ENCODE data around the gene CCN6.
A peak's percentile ranks its signal among the peaks of the same experiment; 100 is the strongest.

Gene CCN6

DNA sequence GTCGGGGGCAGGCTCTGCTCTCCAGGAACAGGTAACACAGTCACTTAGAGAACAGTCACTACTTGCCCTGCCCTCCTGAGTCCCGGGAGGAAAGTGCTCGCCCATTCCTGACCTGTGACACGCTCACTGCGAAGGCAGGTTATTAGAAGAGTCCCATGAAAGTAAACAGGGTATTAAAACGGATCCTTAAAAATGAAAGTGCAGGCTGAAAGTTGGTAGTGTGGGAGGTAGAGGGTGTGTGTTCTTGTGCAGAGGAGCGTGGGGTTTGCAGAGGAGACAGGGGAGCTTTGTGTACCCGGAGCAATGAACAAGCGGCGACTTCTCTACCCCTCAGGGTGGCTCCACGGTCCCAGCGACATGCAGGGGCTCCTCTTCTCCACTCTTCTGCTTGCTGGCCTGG is at the start of gene CCN6:
TSS of gene CCN6 (plus strand) at position 104 of the 400 bp plus-strand sequence. CDS start at position 358, 254 bp downstream.
- DNase-seq (ENCODE audit: low read depth) = no peak

- DNase-seq (ENCODE audit: low read depth) = no peak
Observed at GRCh38 chr6:112004201-112005012, 49.5 kb upstream of the CCN6 start.

DNA sequence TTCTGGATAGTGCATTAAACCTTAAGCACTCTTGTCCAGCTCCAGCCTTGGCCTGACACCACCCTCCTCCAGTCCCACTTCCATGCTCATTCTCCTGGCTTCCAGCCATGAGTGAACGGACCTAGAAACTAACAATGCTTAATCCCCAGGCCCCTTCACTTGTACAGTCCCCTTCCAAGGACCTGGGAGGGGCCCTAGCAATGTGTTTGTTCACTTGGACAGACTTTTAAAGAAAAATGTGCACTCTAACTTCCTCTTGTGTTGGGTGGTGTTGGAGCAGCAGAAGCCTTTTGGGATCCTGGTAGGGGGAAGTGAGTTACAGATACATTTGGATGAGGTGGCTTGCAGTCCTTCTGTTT is 48.9 kb upstream of the CCN6 start:
- no peak for DNase-seq (ENCODE audit: low read depth)

GRCh38 chr6:112007254-112007653 is 46.6 kb upstream of the CCN6 start:
- no peak for DNase-seq (ENCODE audit: low read depth)

GRCh38 chr6:112007805-112008204 is 46.1 kb upstream of the CCN6 start:
- no peak for DNase-seq (ENCODE audit: low read depth)

DNA sequence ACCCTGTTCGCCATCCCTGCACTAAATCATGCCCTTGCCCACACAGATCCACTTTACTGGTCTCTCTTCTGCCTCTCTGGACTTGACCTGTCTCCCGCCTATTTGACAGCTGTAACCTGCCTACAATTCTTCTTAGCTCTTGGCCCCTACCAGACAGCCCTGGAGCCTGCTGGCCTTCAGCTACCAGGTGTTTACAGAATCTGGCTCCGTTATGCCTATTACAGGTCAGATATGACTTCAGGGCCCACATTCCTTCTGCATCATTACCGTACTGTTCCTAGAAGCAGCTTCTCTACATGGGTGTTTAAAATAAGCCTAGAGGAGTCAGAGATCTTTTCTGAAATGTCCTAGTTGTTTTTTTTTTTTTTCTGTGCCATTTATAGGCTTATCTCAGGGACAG is 45.4 kb upstream of the CCN6 start:
- no peak for DNase-seq (ENCODE audit: low read depth)

DNA sequence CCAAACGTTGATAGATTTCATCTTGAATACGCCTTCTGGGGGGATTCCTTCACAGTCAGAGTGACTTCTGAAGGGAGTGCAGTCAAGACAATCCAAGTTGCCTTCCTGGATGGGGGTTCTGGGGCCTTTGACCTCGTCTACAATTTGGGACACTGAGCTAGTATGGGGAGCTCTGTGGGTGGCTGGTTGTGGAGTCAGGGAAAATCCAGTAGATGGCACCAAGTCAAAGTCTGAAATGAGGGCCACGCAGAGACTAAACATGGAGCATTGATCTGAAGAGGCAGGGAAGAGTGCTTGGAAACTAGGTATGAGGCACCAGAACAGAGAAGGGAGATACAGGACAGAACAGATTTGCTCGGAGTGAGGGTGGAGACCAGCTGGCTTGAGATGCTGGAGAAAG is 43.6 kb upstream of the CCN6 start:
- DNase-seq (ENCODE audit: low read depth) = no peak

DNA sequence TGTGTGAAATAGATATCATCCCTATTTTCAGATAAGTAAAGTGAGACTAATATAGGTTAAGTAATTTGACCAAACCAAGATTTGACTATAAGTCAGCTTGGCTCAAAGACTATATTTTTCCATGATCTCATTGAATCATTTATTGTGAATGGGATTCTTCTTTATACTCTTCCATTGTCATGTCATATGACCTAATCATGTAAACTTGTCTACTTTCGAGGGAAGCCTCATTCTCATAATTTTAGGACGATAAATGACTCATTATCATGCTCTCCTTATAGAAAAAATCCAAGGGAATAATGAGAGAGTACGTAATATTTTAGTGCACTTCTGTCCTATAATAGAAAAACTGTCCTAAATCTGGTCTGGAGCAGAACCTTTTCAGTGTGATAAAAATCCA is 40.9 kb upstream of the CCN6 start:
- DNase-seq (ENCODE audit: low read depth) = no peak

- DNase-seq (ENCODE audit: low read depth) = no peak
Observed at GRCh38 chr6:112014483-112014882, 39.4 kb upstream of the CCN6 start.

DNA sequence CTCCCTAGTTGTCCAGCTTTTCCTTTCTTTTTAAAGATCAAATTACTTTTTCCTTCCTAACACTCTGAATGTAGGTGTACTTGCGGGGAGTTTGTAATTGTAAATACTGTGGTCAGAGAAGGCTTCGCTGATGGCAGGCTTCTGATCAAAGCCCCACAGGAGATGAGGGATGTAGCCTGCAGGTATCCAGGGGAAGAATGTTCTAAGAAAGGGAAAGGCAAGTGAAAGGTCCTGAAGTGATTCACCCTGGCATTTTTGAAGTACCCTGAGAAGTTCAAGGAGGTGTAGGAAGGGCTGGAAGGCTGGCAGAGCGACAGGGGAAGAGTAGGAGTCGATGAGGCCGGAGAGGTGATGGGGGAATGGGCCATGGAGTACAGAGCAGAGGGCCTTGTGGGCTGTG is 38.2 kb upstream of the CCN6 start:
- DNase-seq (ENCODE audit: low read depth) = no peak

GRCh38 chr6:112016320-112016719 is 37.6 kb upstream of the CCN6 start:
- no peak for DNase-seq (ENCODE audit: low read depth)

GRCh38 chr6:112017169-112017568 is 36.7 kb upstream of the CCN6 start:
- DNase-seq (ENCODE audit: low read depth) = no peak

- DNase-seq (ENCODE audit: low read depth) = no peak
Observed at GRCh38 chr6:112017760-112018537, 36.0 kb upstream of the CCN6 start.

DNA sequence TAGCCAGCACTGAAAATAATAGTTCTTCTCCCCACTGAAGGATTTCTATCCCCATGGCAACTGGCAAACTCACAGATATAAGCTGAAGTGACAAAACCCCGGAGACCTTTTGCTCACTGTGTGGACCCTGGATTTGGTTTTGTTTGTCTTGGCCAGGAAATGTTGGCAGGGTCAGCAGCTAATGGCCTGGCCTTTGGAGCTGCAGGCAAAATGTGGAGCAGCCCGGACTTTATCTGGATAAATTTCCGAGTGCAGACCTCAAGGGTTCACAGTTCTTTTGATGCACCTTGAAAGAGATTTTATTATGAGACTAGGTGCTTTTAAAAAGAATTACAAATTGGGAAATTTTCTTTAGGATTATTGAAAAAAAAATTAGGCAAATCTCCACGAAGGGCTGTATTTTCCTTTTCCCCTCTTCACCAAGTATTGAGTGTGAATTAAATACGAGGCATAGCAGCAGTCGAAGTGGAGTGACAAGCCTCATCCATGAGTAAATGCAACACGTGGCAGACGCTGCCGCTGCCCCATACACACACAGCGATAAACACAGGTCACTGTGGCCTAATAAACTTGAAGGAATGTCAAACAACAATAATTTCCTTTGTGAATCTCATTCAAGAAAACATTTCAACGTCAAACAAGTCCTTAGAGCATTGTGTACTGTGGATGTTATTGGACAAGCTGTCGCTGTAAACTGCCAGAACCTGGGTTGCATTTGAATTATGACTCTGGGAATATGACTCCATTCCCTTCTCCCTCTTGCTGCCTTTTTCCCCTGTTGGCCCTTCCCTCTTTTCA is 35.1 kb upstream of the CCN6 start:
- DNase-seq (ENCODE audit: low read depth) = no peak

GRCh38 chr6:112019589-112019988 is 34.3 kb upstream of the CCN6 start:
- no peak for DNase-seq (ENCODE audit: low read depth)

- DNase-seq (ENCODE audit: low read depth) = no peak
Observed at GRCh38 chr6:112021691-112022310, 32.1 kb upstream of the CCN6 start.

GRCh38 chr6:112022749-112023148 is 31.2 kb upstream of the CCN6 start:
- DNase-seq (ENCODE audit: low read depth) = no peak

GRCh38 chr6:112024464-112024863 is 29.4 kb upstream of the CCN6 start:
- DNase-seq (ENCODE audit: low read depth) = no peak

- DNase-seq (ENCODE audit: low read depth) = no peak
Observed at GRCh38 chr6:112026933-112027332, 27.0 kb upstream of the CCN6 start.

DNA sequence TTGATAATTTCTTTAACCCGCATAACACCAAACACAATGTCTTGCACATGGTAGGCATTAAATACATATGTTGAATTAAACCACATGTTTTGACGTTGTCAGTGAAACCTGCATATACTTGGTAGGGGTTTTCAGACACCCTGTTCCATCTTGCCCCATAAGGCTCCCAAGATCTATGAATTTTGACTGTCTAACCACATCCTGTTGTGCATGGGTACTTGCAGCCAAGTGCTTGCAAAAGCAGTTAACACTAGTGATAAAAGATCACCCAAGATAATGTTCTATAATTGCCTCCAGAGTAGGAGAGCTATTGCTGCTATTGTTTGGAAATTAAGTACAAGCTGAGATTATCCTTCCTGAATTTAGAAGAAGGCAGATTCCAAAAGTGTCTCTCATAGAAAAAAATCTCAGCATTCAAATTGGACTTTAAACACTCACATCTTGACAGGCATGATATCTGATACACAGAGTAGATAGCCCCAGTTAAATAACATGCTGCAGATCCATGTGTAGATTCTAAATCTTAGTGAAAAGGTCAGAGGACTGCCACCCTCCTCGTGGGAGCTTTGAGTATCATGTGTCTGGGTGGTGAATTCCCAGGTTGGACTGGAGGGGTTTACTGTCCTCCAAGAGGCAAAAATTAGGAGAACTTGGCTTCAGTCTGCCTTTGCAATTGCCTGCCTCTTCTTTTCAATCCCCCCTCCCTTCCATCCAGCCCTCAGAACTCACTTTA is 25.8 kb upstream of the CCN6 start:
- DNase-seq (ENCODE audit: low read depth) = no peak

GRCh38 chr6:112029045-112029822 is 24.7 kb upstream of the CCN6 start:
- DNase-seq (ENCODE audit: low read depth) = peak; percentile 43

Measured in stimulated activated CD8-positive, alpha-beta memory T cell treated with anti-CD3 and anti-CD28 coated beads, Interleukin-12 subunit alpha, Interleukin-12 subunit beta, amount 100 ng/mL, for 1 hour (primary cell).